HEK293 (cell line): ENCODE measurements around the gene TMOD4.
A peak's percentile ranks its signal among the peaks of the same experiment; 100 is the strongest.

Experiments
- CTCF ChIA-PET: fragments of 350-600 bp; formaldehyde crosslinking; extraction: SDS; loops from one replicate; lab custom pipeline; 2021; ENCODE audit warnings: antibody characterized with exemption; lab: Yijun Ruan, JAX
- POLR2A ChIA-PET: fragments of 300-600 bp; formaldehyde crosslinking; extraction: SDS; loops from one replicate; lab custom pipeline; 2020; ENCODE audit warnings: antibody characterized with exemption, inconsistent platforms; lab: Yijun Ruan, JAX
- H3K27ac ChIP-seq: fragments of 200-500 bp; sonication (Bioruptor generic); 2 replicates; pipeline ENCODE4 v1.5.1; 2014; ENCODE audit warnings: low read depth, low read length, control low read depth, inconsistent platforms; ENCODE audit errors: extremely low read depth
- H3K36me3 ChIP-seq, 2 experiments: fragments of 200-500 bp in 1 of 2; sonication (Bioruptor generic) in 1 of 2; 1 replicate in 1 of 2; 2 replicates in 1 of 2; pipeline ENCODE4 v1.5.1; 2014 to 2017; ENCODE audit warnings: inconsistent platforms in 2 of 2, low read length in 2 of 2; ENCODE audit not compliant: control insufficient read depth in 2 of 2, insufficient read depth in 1 of 2
- H3K4me1 ChIP-seq: fragments of 200-500 bp; sonication (Bioruptor generic); 2 replicates; pipeline ENCODE4 v1.5.1; 2014; ENCODE audit warnings: mild to moderate bottlenecking, low read length, inconsistent platforms; ENCODE audit not compliant: control insufficient read depth, insufficient read depth
- H3K4me3 ChIP-seq: 2 replicates; pipeline ENCODE4 v1.5.1; 2011; ENCODE audit warnings: low read depth, mild to moderate bottlenecking, control low read depth, low read length, moderate library complexity
- H3K9me3 ChIP-seq: fragments of 200-500 bp; sonication (Bioruptor generic); 2 replicates; pipeline ENCODE4 v1.5.1; 2014; ENCODE audit warnings: low read depth, low read length, inconsistent platforms; ENCODE audit not compliant: control insufficient read depth, insufficient read depth
- CTCF ChIP-seq: fragments of 450-650 bp; formaldehyde crosslinking; IDR thresholded peaks from 2 replicates; pipeline ENCODE4 v1.5.1; 2016; ENCODE audit warnings: missing biosample characterization, missing genetic modification characterization
- GLI4 ChIP-seq: fragments of 450-650 bp; formaldehyde crosslinking; IDR thresholded peaks from 2 replicates; pipeline ENCODE4 v1.5.1; 2016; ENCODE audit warnings: missing biosample characterization, missing genetic modification characterization
- GLIS2 ChIP-seq: fragments of 450-650 bp; formaldehyde crosslinking; IDR thresholded peaks from 2 replicates; pipeline ENCODE4 v1.5.1; 2016; ENCODE audit warnings: missing biosample characterization, missing genetic modification characterization
- IKZF3 ChIP-seq: fragments of 450-650 bp; IDR thresholded peaks from 2 replicates; pipeline ENCODE4 v1.5.0; 2018; ENCODE audit warnings: missing biosample characterization, mild to moderate bottlenecking, missing genetic modification characterization, moderate library complexity
- MZF1 ChIP-seq: fragments of 450-650 bp; formaldehyde crosslinking; IDR thresholded peaks from 2 replicates; pipeline ENCODE4 v1.5.1; 2017; ENCODE audit warnings: missing biosample characterization, missing genetic modification characterization, borderline replicate concordance
- OVOL3 ChIP-seq: fragments of 450-650 bp; formaldehyde crosslinking; IDR thresholded peaks from 2 replicates; pipeline ENCODE4 v1.5.1; 2016; ENCODE audit warnings: missing biosample characterization, missing genetic modification characterization
- PATZ1 ChIP-seq: fragments of 450-650 bp; formaldehyde crosslinking; IDR thresholded peaks from 2 replicates; pipeline ENCODE4 v1.5.1; 2016; ENCODE audit warnings: missing biosample characterization, missing genetic modification characterization
- PRDM1 ChIP-seq: fragments of 450-650 bp; formaldehyde crosslinking; IDR thresholded peaks from 2 replicates; pipeline ENCODE4; 2016; ENCODE audit warnings: missing biosample characterization, missing genetic modification characterization
- PRDM10 ChIP-seq: fragments of 450-650 bp; formaldehyde crosslinking; IDR thresholded peaks from 2 replicates; pipeline ENCODE4 v1.5.1; 2016; ENCODE audit warnings: missing biosample characterization, missing genetic modification characterization
- SP3 ChIP-seq: fragments of 450-650 bp; formaldehyde crosslinking; IDR thresholded peaks from 2 replicates; pipeline ENCODE4 v1.5.1; 2016; ENCODE audit warnings: missing biosample characterization, missing genetic modification characterization
- ZNF140 ChIP-seq: fragments of 450-650 bp; formaldehyde crosslinking; IDR thresholded peaks from 2 replicates; pipeline ENCODE4 v1.5.1; 2016; ENCODE audit warnings: missing biosample characterization, missing genetic modification characterization
- ZNF18 ChIP-seq: fragments of 450-650 bp; formaldehyde crosslinking; IDR thresholded peaks from 2 replicates; pipeline ENCODE4 v1.5.1; 2016; ENCODE audit warnings: missing biosample characterization, missing genetic modification characterization
- ZNF211 ChIP-seq: fragments of 450-650 bp; formaldehyde crosslinking; IDR thresholded peaks from 2 replicates; pipeline ENCODE4 v1.5.1; 2016; ENCODE audit warnings: low read depth, missing biosample characterization, missing genetic modification characterization
- ZNF221 ChIP-seq: fragments of 450-650 bp; formaldehyde crosslinking; IDR thresholded peaks from 2 replicates; pipeline ENCODE4 v1.5.1; 2017; ENCODE audit warnings: missing biosample characterization, missing genetic modification characterization, borderline replicate concordance
- ZNF239 ChIP-seq: fragments of 450-650 bp; formaldehyde crosslinking; IDR thresholded peaks from 2 replicates; pipeline ENCODE4 v1.5.1; 2016; ENCODE audit warnings: missing biosample characterization, missing genetic modification characterization
- ZNF404 ChIP-seq: fragments of 450-650 bp; formaldehyde crosslinking; IDR thresholded peaks from 2 replicates; pipeline ENCODE4 v1.5.1; 2017; ENCODE audit warnings: missing biosample characterization, missing genetic modification characterization
- ZNF416 ChIP-seq: fragments of 450-650 bp; formaldehyde crosslinking; IDR thresholded peaks from 2 replicates; pipeline ENCODE4 v1.5.1; 2016; ENCODE audit warnings: missing biosample characterization, missing genetic modification characterization
- ZNF423 ChIP-seq: fragments of 450-650 bp; formaldehyde crosslinking; IDR thresholded peaks from 2 replicates; pipeline ENCODE4 v1.5.1; 2016; ENCODE audit warnings: missing biosample characterization, missing genetic modification characterization
- ZNF488 ChIP-seq: fragments of 450-650 bp; formaldehyde crosslinking; IDR thresholded peaks from 2 replicates; pipeline ENCODE4 v1.5.1; 2016; ENCODE audit warnings: missing biosample characterization, missing genetic modification characterization
- ZNF510 ChIP-seq: fragments of 450-650 bp; formaldehyde crosslinking; IDR thresholded peaks from 2 replicates; pipeline ENCODE4 v1.5.1; 2018; ENCODE audit warnings: mild to moderate bottlenecking, missing genetic modification characterization, missing biosample characterization; ENCODE audit not compliant: insufficient replicate concordance
- ZNF560 ChIP-seq: fragments of 450-650 bp; formaldehyde crosslinking; IDR thresholded peaks from 2 replicates; pipeline ENCODE4 v1.5.1; 2017; ENCODE audit warnings: missing biosample characterization, missing genetic modification characterization, borderline replicate concordance
- ZNF626 ChIP-seq: fragments of 450-650 bp; sonication (Bioruptor Pico); formaldehyde crosslinking; IDR thresholded peaks from 2 replicates; pipeline ENCODE4 v1.5.1; 2018; ENCODE audit warnings: missing biosample characterization, missing genetic modification characterization, inconsistent platforms
- ZNF639 ChIP-seq: fragments of 450-650 bp; formaldehyde crosslinking; IDR thresholded peaks from 2 replicates; pipeline ENCODE4 v1.5.1; 2016; ENCODE audit warnings: missing biosample characterization, missing genetic modification characterization
- ZNF645 ChIP-seq: fragments of 450-650 bp; formaldehyde crosslinking; IDR thresholded peaks from 2 replicates; pipeline ENCODE4; 2016; ENCODE audit warnings: missing biosample characterization, missing genetic modification characterization
- ZNF658 ChIP-seq: fragments of 450-650 bp; formaldehyde crosslinking; IDR thresholded peaks from 2 replicates; pipeline ENCODE4; 2016; ENCODE audit warnings: missing biosample characterization, missing genetic modification characterization
- ZNF670 ChIP-seq: fragments of 450-650 bp; formaldehyde crosslinking; IDR thresholded peaks from 2 replicates; pipeline ENCODE4 v1.5.1; 2016; ENCODE audit warnings: missing biosample characterization, missing genetic modification characterization, low read depth

TMOD4 gene

GRCh38 chr1:151175863-151176262, at the start of gene TMOD4:
Gene TMOD4, minus strand, starts transcription at chr1:151175981. Its CDS starts 1,106 bp downstream, at chr1:151174875.
- ChIA-PET CTCF (interaction anchor here (0.6 to 1.7 kb wide), 14 partner anchors 8 to 631 kb away, joined by 3 to 7 read pairs (median 4); partner anchors contain the start of gene VPS72), POLR2A (interaction anchor here (1.4 kb wide), 1 partner anchor 11 kb away, joined by 5 read pairs; the partner anchor contains the start of gene LYSMD1)
- Histone ChIP-seq H3K4me1 (no peaks in the 10 kb centered on the region), H3K4me3 (no peak within 1 kb of the TSS), H3K36me3 (peaks cover 43 to 84% of the 10 kb centered on the region in 2 experiments), H3K9me3 (no peaks in the 10 kb centered on the region), H3K27ac (no peak within 1 kb of the TSS)
- TF ChIP-seq ZNF488 (no peak), ZNF626 (tag by site-specific recombination) (no peak), SP3 (no peak), PRDM1 (tag by site-specific recombination) (no peak), ZNF140 (no peak), ZNF239 (no peak), ZNF416 (tag by site-specific recombination) (no peak), ZNF18 (no peak), MZF1 (tag by site-specific recombination) (no peak), PRDM10 (no peak), ZNF645 (no peak), ZNF670 (no peak), ZNF404 (tag by site-specific recombination) (no peak), OVOL3 (tag by site-specific recombination) (no peak), CTCF (tag by site-specific recombination) (peak; percentile 39; the same call in 1 of the 2 replicates), ZNF510 (tag by site-specific recombination) (no peak), ZNF211 (tag by site-specific recombination) (no peak), ZNF423 (tag by site-specific recombination) (no peak), GLIS2 (tag by site-specific recombination) (peak; percentile 43; the same call in 1 of the 2 replicates), ZNF658 (tag by site-specific recombination) (no peak), IKZF3 (tag by site-specific recombination) (no peak), GLI4 (tag by site-specific recombination) (no peak), ZNF560 (no peak), ZNF221 (tag by site-specific recombination) (no peak), ZNF639 (tag by site-specific recombination) (no peak), PATZ1 (tag by site-specific recombination) (peak; percentile 41; the same call in 1 of the 2 replicates)
